DMS 273 (cell line): ENCODE measurements around the gene EMC9.
"Not testable (repeated sequence)": the region's sequence is repeated elsewhere in the genome, so short reads cannot be mapped to it uniquely, and the experiment has no call there.

Experiments used
- DNase-seq: peaks from one replicate; lab custom pipeline; 2025; ENCODE audit not compliant: unreplicated experiment; lab: John Stamatoyannopoulos, UW

EMC9 gene

GRCh38 chr14:24110523-24110922, 30.9 kb downstream of the EMC9 start:
- DNase-seq, result no peak

GRCh38 chr14:24110060-24110459, 31.3 kb downstream of the EMC9 start:
- no peak for DNase-seq

GRCh38 chr14:24108336-24108874, 33.0 kb downstream of the EMC9 start:
- no peak for DNase-seq

GRCh38 chr14:24106672-24107271, 34.6 kb downstream of the EMC9 start:
- DNase-seq, result no peak

- DNase-seq, result not testable (repeated sequence)
Measured at GRCh38 chr14:24105609-24106239, 35.7 kb downstream of the EMC9 start.

GRCh38 chr14:24103451-24103850, 37.9 kb downstream of the EMC9 start:
- DNase-seq, result no peak

- DNase-seq, result no peak
Measured at GRCh38 chr14:24102357-24103048, 38.9 kb downstream of the EMC9 start.

GRCh38 chr14:24100982-24101494, 40.4 kb downstream of the EMC9 start:
- no peak for DNase-seq

GRCh38 chr14:24100197-24100981, 41.0 kb downstream of the EMC9 start:
- no peak for DNase-seq

GRCh38 chr14:24098927-24099813, 42.2 kb downstream of the EMC9 start:
- no peak for DNase-seq

GRCh38 chr14:24098229-24098926, 43.0 kb downstream of the EMC9 start:
- no peak for DNase-seq

GRCh38 chr14:24096545-24097181, 44.7 kb downstream of the EMC9 start:
- no peak for DNase-seq

GRCh38 chr14:24095271-24096068, 45.9 kb downstream of the EMC9 start:
- DNase-seq, result peak; percentile 55

- peak; percentile 58 for DNase-seq
Measured at GRCh38 chr14:24094841-24095270, 46.5 kb downstream of the EMC9 start.

GRCh38 chr14:24093901-24094840, 47.2 kb downstream of the EMC9 start, which contains the start of gene PCK2:
PCK2 (plus strand) TSS chr14:24094311; CDS start chr14:24094406, 95 bp downstream.
- DNase-seq, result peak; percentile 96

GRCh38 chr14:24093207-24093900, 48.0 kb downstream of the EMC9 start:
- DNase-seq, result no peak
